ENCODE results near the gene SMIM9.

- TF ChIP-seq, protein P1, sequence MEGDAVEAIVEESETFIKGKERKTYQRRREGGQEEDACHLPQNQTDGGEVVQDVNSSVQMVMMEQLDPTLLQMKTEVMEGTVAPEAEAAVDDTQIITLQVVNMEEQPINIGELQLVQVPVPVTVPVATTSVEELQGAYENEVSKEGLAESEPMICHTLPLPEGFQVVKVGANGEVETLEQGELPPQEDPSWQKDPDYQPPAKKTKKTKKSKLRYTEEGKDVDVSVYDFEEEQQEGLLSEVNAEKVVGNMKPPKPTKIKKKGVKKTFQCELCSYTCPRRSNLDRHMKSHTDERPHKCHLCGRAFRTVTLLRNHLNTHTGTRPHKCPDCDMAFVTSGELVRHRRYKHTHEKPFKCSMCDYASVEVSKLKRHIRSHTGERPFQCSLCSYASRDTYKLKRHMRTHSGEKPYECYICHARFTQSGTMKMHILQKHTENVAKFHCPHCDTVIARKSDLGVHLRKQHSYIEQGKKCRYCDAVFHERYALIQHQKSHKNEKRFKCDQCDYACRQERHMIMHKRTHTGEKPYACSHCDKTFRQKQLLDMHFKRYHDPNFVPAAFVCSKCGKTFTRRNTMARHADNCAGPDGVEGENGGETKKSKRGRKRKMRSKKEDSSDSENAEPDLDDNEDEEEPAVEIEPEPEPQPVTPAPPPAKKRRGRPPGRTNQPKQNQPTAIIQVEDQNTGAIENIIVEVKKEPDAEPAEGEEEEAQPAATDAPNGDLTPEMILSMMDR (conservative IDR thresholded peaks at IDR 0.05; ENCODE audit: low read length), result no peak
- TF ChIP-seq EZH2phosphoT487 (IDR thresholded peaks at IDR 0.05; ENCODE audit: borderline replicate concordance), result no peak
Measured at GRCh38 chrX:154779261-154779660, 55.2 kb downstream of the SMIM9 start.
